Testis (tissue), 2 donors: ENCODE measurements around the gene GNA14.

Experiments used
- CTCF ChIP-seq, 3 experiments: fragments of 450-650 bp in 2 of 3; fragments of 200-600 bp in 1 of 3; sonication (generic) in 1 of 3; IDR thresholded peaks; one replicate each; pipeline ENCODE4 v1.5.1; 2016 to 2019; ENCODE audit warnings: antibody characterized with exemption in 3 of 3, mild to moderate bottlenecking in 2 of 3, moderate library complexity in 1 of 3
- POLR2A ChIP-seq: fragments of 450-650 bp; IDR thresholded peaks from one replicate; pipeline ENCODE4 v1.6.1; 2017; ENCODE audit warnings: antibody characterized with exemption, mild to moderate bottlenecking, moderate library complexity

GRCh38 chr9:77392328-77392727 lies 255.8 kb downstream of the GNA14 start:
- TF ChIP-seq CTCF (IDR thresholded peaks at IDR 0.05) (no peak), POLR2A (no peak)
